OCI-LY1 (cell line): Measurements from ENCODE around the gene NEK2.

Experiments
- EZH2 ChIP-seq: fragments of 200-600 bp; sonication (generic), shearing (Covaris generic); IDR thresholded peaks from 2 replicates; pipeline ENCODE4 v1.8.0; 2017; ENCODE audit warnings: borderline replicate concordance, mixed run types, mild to moderate bottlenecking, antibody characterized with exemption, low read length, moderate library complexity, mixed read lengths
- TF ChIP-seq, protein P1 (sequence below): fragments of 200-600 bp; sonication (generic), shearing (Covaris generic); IDR thresholded peaks from 2 replicates; pipeline ENCODE4 v1.5.1; 2017; ENCODE audit warnings: mild to moderate bottlenecking, antibody characterized with exemption, low read length, moderate library complexity, mixed read lengths

DNA sequence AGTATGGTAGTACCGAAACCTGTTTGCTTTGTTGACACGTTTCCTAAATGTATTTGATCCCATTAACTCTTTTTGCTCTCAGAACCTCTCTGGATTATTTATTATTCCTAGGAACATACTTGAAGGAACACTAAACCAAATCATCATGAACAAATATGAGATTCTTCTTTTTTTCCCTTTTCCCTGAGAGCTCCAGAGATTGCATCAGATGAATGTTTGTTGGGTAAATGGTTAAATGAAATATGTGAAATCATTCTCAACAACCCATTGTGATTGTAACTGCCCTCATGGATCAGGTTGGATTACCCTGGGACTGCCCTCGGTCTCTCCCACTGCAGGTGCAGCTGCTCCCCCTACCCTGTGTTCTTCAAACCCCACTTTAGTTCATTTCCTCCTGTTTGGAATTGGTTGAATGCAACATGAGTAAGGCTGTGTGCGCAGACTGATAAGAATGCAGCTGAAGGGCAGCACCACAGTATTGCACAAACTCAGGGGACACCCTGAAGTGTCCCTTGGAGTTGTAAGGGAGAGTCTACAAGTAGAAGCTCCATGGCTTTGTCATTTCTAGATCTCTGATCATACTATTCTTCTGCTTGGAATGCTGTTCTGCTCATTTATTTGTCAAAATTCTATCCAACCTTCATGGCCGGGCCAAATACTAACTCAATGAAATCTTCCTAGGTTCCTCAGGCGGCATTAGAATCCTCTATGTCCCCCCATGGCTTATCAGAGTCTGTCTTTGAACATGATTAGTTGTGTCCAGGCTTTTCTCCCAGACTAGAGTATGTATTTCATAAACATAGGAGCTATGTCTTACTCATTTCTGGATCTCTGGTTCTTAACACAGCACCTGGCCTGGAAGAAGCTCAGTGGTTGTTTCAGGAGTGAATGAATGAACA lies 47.1 kb upstream of the NEK2 start:
- TF ChIP-seq, protein P1, sequence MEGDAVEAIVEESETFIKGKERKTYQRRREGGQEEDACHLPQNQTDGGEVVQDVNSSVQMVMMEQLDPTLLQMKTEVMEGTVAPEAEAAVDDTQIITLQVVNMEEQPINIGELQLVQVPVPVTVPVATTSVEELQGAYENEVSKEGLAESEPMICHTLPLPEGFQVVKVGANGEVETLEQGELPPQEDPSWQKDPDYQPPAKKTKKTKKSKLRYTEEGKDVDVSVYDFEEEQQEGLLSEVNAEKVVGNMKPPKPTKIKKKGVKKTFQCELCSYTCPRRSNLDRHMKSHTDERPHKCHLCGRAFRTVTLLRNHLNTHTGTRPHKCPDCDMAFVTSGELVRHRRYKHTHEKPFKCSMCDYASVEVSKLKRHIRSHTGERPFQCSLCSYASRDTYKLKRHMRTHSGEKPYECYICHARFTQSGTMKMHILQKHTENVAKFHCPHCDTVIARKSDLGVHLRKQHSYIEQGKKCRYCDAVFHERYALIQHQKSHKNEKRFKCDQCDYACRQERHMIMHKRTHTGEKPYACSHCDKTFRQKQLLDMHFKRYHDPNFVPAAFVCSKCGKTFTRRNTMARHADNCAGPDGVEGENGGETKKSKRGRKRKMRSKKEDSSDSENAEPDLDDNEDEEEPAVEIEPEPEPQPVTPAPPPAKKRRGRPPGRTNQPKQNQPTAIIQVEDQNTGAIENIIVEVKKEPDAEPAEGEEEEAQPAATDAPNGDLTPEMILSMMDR = no peak
- no peak for TF ChIP-seq EZH2
